Measurements from ENCODE around the gene FRAT1. TPM values are rescaled to one million over a fixed set of nuclear protein-coding genes. Genes with fewer than 3 reads are reported as not detected.

The FRAT1 gene
- total and polyA plus RNA-seq, 2 of the 8 experiments (the other 6 are each of a cell fraction or from before 2014, with no cell fraction given): 1.9 to 5.2 TPM

DNA sequence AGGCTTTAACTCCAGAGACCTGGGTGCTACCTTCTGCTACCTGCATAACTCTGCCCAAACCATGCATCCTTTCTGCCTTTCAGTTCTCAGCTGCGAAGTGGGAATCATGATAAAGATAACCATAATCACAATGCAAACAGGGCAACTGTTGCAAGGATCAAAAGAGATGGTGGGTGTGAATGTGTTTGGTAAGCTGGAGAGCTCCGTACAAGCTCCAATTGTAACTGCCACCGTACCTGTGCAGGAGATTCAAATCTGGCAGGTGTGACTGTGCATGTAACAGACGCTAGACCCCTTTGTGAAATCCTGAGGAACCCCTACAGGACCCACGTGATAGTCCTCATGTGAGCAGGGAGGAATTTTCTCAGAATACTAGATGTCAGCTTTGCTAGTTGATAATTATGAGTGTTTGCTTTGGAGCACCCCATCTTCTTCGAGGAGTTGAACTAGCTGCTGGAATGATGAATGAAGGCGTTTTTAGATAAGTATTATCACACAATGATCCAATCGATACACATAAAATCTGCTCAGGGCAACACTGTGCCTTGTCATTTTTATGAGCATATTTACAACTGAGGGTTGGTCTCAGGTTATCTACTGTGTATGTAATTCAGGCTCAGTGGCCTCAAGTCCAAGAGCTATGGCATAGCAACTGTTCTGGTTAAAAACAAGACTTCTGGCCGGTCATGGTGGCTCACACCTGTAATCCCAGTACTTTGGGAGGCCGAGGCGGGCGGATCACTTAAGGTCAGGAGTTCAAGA lies 30.9 kb downstream of the FRAT1 start (continued):
- TF ChIP-seq BCL11A (IDR thresholded peaks at IDR 0.05; ENCODE audit: low read depth in 2 of 2, low read length in 2 of 2) (no peak), CBX5 (IDR thresholded peaks at IDR 0.05; ENCODE audit: low read depth, low read length) (no peak), TBP (IDR thresholded peaks at IDR 0.05; ENCODE audit: low read depth, low read length) (no peak), POU5F1 (IDR thresholded peaks at IDR 0.05; ENCODE audit: low read depth, low read length) (no peak), CEBPB (IDR thresholded peaks at IDR 0.05; ENCODE audit: low read depth, low read length) (no peak)

Measured in H1 (cell line).